B cell (primary cell): Measurements from ENCODE around the gene NOP16.

Source experiments
- CTCF ChIP-seq: fragments of 200-600 bp; IDR thresholded peaks from one replicate; pipeline ENCODE4 v1.8.0; 2022; ENCODE audit warnings: antibody characterized with exemption, mild to moderate bottlenecking
- EZH2 ChIP-seq: IDR thresholded peaks from 2 replicates; pipeline ENCODE4 v1.6.1; 2012; ENCODE audit warnings: borderline replicate concordance, low read depth, mild to moderate bottlenecking, moderate library complexity, low read length; ENCODE audit not compliant: insufficient read depth, poor library complexity, severe bottlenecking

GRCh38 chr5:176394096-176394495 lies 5.7 kb upstream of the NOP16 start:
- TF ChIP-seq CTCF: no peak
- TF ChIP-seq EZH2: no peak
